ENCODE data around the gene C9orf50.

The C9orf50 gene

DNA sequence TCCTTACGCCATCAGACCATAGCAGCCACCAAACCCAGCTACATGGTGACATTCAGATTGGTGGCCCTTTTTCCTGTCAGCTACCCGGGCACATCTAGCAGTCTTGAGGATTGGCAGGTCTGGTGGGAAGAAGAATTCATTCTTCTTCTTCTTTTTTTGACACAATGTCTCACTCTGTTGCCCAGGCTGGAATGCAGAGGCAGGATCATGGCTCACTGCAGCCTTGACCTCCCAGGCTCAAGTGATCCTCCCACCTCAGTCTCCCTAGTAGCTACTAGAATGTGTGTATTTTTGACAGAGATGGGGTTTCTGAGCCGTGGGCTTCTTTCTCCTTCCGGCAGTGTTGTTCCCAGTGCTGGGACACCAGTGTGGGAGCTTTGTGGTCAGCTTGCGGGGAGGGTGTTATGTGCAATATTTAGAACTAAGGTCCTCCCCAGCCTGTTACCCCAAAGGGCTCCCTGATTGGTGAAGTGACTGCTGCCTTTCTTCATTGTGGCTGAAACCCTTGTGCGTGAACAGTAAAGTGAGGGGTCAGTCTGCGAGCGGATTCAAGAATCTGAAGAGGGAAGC, 8.4 kb upstream of the C9orf50 start:
- DNase-seq, result no peak

DNA sequence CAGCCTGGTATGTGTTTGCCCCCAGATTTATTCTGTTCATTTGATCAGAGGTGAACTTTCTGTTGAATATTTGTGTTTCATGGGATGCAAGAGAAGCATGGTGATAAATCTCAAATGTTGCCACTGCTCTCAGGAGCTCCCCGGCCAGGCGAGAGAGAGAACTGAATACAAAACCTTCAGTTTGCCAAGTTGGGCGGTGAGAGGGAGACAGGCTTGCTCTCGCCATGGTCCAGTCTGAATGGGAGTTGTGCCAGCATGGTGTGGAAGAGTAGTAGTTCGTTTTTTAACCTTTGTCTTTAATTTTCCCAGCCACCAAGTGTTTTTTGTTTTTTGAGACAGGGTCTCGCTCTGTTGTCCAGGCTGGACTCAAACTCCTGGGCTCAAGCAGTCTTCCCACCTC, 7.8 kb upstream of the C9orf50 start:
- DNase-seq, result no peak

- DNase-seq, result no peak
These were observed 6.9 kb upstream of the C9orf50 start for GRCh38 chr9:129627556-129628440.

DNA sequence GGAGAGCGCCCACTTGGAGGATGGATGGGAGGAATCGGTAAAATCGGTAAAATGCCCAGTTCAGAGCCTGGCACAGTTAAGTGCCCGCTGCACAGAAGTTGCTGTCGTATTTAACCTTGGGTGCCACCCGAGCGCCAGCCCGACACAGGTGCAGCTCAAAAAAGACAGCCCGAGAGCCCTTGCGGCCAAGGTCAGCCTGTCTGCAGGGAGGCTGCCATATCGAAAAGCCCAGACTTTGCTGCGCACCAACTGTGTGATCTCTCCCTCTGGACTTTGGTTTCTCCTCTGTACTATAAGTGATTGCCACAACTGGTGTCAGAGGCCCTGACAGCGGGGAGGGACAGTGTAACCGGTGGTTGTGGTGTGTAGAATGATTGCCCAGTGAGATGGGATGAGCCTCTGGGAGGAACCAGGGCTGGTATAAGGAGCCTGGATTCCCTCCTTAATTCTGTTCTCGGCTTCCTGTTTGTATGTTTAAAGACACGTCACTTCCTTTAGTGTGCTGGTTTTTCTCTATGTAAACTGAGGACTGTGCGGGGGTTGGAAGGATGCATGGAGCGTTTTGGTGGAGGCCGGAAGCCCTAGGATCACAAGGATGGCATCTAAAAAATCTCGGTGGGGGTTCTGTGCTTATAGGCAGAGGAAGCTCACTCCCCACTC, 5.9 kb upstream of the C9orf50 start:
- DNase-seq, result no peak

DNA sequence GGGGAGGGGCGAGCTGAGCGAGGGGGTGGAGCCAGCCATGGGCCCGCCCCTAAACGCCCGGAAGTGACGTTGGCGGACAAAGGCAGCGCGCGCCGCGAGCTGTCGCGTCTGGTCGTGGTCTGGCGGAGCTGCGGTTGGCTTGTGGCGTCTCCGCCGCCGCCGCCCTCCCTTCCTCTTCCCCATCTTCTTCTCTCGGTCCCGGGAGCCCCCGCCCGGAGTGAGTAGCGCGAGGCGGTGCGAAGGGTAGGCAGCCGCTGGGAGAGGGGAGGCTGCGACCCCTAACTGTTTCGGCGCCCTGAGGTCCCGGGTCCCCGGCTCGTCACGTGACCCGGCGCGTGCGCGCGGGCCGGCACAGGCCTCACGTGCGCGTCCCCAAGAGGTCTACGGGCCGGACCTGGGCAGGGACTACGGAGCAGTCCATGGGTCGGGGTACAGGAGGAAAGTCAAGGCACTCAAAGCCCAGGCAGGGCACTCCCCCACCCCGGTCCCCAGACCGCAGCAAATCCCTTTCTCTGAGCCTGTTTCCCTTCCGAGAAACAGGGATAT, 5.3 kb upstream of the C9orf50 start, which contains the start of gene NTMT1:
TSS of gene NTMT1 (plus strand) at position 85 of the 546 bp plus-strand sequence. CDS start 6,541 bp downstream, outside the sequence.
- peak; percentile 94 for DNase-seq

GRCh38 chr9:129624947-129625346, 4.0 kb upstream of the C9orf50 start:
- DNase-seq, result no peak

- peak; percentile 61 for DNase-seq
These were observed 3.4 kb upstream of the C9orf50 start for GRCh38 chr9:129624168-129624759.

- DNase-seq, result no peak
These were observed 2.4 kb upstream of the C9orf50 start for GRCh38 chr9:129623331-129623730.

DNA sequence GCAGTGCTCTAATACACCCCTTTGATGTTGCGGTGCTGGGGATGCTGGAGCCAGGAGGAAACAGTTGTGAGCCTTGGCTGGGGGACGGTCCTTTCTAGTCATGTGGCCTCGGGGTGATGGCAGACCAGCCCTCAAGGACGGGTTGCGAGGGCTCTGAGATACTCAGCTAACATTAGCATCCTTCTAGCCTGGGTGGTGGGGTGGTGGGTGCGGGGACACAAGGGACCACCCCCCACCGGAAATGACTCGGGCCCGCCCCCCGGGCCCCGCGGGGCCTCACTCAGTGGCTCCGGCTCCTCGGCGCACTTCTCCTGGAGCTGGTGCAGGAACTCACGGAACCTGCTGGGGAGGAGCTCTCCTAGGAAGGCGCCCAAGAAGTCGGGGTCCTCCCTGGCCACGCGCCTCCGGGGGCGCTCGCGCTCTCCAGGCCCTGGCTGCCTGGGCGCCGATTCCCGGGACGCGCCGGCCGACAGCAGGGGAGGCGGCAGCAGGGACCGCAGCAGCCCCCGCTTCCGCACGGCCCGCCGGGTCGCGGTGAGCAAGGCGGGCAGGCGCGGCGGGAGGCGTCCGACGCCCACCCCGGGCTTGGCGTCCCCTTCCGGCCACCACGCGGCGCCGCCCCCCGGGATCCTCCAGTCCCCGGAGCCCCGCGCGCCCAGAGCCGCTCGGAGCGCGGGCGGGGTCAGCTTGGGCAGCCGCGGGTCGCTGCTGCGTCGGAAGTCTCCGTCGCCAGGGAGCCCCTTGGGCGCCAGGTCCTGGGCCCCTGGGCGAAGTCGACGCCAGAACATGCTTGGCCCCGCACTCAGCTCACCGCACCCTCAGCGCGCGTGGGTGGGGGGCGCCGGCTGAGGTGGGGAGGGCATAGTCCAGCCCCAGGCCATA, 873 bp downstream of the C9orf50 start:
- no peak for DNase-seq

DNA sequence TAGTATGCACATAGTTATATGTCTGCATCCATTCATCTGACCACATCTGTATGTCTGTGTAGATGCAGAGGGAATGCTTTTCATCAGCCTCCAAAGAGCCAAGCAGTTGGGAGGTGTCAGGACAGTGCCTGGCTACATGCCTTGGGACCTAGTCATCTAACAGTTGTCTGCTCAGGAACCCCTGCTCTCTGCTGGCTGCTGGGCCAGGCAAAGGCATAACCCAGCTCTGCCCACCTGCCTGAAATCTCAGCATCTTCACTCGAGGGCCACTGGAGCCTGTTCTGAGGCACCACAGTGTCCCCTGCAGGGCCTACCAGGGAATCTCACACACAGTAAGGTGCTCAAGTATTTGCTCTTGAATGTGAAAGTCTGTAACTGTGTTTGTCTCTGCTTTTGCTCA, 3.7 kb downstream of the C9orf50 start:
- DNase-seq, result no peak

DNA sequence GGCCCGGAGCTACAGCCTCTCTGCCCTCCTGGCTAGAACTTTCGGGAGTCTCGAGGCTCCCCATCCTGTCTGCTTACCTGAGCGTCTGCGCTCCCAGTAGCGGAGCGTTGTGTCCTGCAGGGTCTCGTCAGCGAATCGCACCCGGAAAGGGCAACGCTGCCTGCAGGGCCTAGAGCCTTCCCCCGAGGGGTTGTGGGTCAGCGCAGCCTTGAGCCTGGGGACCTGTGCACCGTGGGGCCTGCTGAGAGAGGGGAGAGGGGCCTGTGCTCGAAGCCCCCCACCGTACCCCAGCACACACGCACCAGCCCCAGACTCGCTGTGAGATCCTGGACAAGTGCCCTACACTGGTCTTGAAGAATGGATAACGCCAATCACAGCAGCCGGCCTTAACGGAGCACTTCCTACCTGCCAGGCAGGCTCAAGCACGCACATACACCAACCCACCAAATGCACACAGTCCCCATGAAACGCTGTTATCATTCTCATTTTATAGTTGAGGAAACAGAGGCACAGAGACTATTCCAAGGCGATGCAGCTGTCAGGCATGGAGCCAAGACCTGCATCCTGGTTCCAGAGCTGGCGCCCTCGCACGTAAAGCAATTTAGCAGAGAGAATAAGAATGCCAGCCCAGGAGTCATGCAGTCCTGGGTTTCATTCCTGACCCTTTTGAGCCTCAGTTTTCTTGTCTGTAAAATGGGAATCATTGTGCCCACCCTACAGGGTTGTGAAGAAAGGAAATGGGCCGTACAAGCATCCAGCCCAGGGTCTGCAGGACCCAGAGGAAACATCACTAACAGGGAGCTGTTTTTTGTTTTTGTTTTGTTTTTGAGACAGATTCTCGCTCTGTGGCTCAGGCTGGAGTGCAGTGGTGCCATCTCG, 5.3 kb downstream of the C9orf50 start:
- no peak for DNase-seq

- no peak for DNase-seq
These were observed 6.0 kb downstream of the C9orf50 start for GRCh38 chr9:129614932-129615331.

DNA sequence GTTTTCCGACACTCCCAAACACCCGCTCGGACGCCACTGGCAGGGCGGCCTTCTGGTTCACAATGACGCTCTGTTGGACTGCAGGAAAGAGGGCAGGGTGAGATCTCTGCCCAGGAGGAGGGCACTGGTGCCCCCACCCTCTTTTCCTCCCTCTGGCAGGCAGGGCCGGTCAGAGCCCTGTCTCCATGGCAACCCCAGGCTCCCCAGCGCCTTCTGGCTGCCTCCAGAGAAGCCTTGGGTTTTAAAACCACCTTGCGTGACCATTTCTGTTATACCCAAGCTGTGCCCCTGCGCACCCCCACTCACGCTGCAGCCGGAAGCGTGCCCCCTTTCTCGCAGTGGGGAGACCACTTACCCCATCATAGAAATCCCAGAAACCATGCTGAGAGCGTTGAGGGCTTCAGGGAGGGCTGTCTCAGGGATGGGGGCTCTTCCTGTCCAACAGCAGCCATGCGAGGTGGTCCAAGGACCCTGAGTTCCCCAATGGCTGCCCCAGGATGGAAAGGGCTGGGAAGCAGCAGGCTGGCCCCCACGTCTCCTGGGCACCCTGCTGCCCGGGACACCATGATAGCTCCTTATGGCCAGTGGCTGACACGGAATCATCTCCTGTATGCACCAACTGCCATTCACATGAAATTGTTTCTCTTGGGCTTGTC, 7.3 kb downstream of the C9orf50 start:
- no peak for DNase-seq

GRCh38 chr9:129612815-129613519, 7.9 kb downstream of the C9orf50 start:
- DNase-seq, result no peak

- no peak for DNase-seq
These were observed 8.8 kb downstream of the C9orf50 start for GRCh38 chr9:129612123-129612522.

GRCh38 chr9:129611307-129611800, 9.5 kb downstream of the C9orf50 start:
- no peak for DNase-seq

GRCh38 chr9:129610473-129611306, 10.2 kb downstream of the C9orf50 start:
- DNase-seq, result peak; percentile 61

DNA sequence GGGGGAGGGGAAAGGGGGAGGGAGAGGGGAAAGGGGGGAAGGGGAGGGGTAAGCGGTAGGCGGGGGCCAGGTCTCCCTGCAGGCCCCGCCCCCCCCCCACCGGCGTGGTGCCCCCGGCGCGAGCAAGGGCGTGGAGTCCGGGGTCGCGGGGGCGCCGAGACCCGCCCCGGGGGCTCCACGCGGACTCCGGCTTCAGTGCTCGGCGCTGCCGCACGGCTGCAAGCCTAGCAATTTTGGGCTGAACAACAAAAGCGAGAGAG, 10.8 kb downstream of the C9orf50 start:
- no peak for DNase-seq

All from activated T-cell treated with anti-CD3 and anti-CD28 coated beads for 4 hours (primary cell).